ENCODE data around the gene DUSP9.
"Not testable (repeated sequence)": the region's sequence is repeated elsewhere in the genome, so short reads cannot be mapped to it uniquely, and the experiment has no call there.

DUSP9 gene

GRCh38 chrX:153646620-153647373 is at the start of gene DUSP9:
Gene DUSP9 (plus strand): TSS chrX:153647203. CDS start chrX:153647954, 751 bp downstream.
- peaks cover 0 to 34% of the 10 kb centered on the region in 2 donors for H3K4me1 ChIP-seq (ENCODE audit: control insufficient read depth in 1 of 2, insufficient read depth in 2 of 2, low read length in 2 of 2)
- peaks cover 13% of the 10 kb centered on the region for H3K27me3 ChIP-seq (ENCODE audit: low read depth, low read length)
- no peaks in the 10 kb centered on the region for H3K36me3 ChIP-seq (ENCODE audit: control insufficient read depth in 1 of 2, insufficient read depth in 2 of 2, low read length in 2 of 2)
- no peak within 1 kb of the TSS for H3K27ac ChIP-seq (ENCODE audit: low read length)
- H3K9me3 ChIP-seq (ENCODE audit: control insufficient read depth in 1 of 2, low read length in 2 of 2), result no peaks in the 10 kb centered on the region
- peak within 1 kb of the TSS in 1 of 2 donors; percentile 8 for H3K4me3 ChIP-seq (ENCODE audit: low read depth in 1 of 2, low read length in 2 of 2)

DNA sequence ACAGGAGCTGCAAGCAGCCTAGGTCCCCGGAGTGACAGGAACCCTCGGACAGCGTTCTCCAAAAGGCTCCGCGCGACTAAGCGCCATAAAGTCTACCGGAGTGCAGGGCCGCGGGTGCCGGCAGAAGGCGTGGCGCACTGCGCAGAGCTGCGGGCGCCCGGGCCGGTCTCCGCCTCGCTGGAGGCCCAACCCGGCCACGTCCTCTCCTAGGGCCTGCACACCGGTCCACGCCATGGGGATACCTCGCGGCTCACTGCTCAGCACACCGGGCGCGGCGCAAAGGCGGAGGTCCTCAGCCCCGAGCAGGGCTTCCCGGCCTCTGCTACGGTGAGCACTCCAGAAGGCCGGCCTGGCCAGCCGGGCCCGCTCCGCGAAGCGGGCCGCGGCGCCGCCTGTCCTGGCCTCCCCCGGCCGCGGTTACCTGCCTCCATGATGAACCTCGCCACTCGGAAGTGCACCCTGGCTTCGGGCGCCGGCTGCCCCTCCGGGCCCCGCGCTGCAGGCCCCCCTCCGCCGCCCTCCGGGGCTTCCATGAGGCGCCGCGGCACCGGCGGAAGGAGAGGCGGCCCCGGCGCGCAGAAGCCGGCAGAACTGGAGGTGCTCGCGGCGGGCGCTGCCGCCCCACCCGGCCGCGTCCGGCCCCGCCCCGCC is 48.3 kb upstream of the DUSP9 start, which contains the start of gene CCNQ:
TSS of gene CCNQ (minus strand) at position 599 of the 651 bp plus-strand sequence. CDS start at position 533, 66 bp downstream.
- Histone ChIP-seq H3K4me3 (ENCODE audit: low read depth in 1 of 2, low read length in 2 of 2) (peak within 1 kb of the TSS; percentile 72 to 73), H3K4me1 (ENCODE audit: control insufficient read depth in 1 of 2, insufficient read depth in 2 of 2, low read length in 2 of 2) (peaks cover 0 to 14% of the 10 kb centered on the region in 2 donors), H3K9me3 (ENCODE audit: control insufficient read depth in 1 of 2, low read length in 2 of 2) (no peaks in the 10 kb centered on the region)

GRCh38 chrX:153599192-153600031 is 47.6 kb upstream of the DUSP9 start:
- Histone ChIP-seq H3K27ac (ENCODE audit: low read length) (no peak overlapping the region), H3K4me3 (ENCODE audit: low read depth in 1 of 2, low read length in 2 of 2) (peak overlapping the region; percentile 70 to 72), H3K9me3 (ENCODE audit: control insufficient read depth in 1 of 2, low read length in 2 of 2) (no peaks in the 10 kb centered on the region), H3K27me3 (ENCODE audit: low read depth, low read length) (no peaks in the 10 kb centered on the region), H3K4me1 (ENCODE audit: control insufficient read depth in 1 of 2, insufficient read depth in 2 of 2, low read length in 2 of 2) (peaks cover 0 to 14% of the 10 kb centered on the region in 2 donors), H3K36me3 (ENCODE audit: control insufficient read depth in 1 of 2, insufficient read depth in 2 of 2, low read length in 2 of 2) (peaks cover 3 to 7% of the 10 kb centered on the region in 2 donors)

More for the DNA sequence above, 48.3 kb upstream of the DUSP9 start, which contains the start of gene CCNQ:
- H3K27me3 ChIP-seq (ENCODE audit: low read depth, low read length), result no peaks in the 10 kb centered on the region
- H3K27ac ChIP-seq (ENCODE audit: low read length), result no peak within 1 kb of the TSS
- H3K36me3 ChIP-seq (ENCODE audit: control insufficient read depth in 1 of 2, insufficient read depth in 2 of 2, low read length in 2 of 2), result peaks cover 4 to 12% of the 10 kb centered on the region in 2 donors

- Histone ChIP-seq H3K27me3 (ENCODE audit: low read depth, low read length) (no peaks in the 10 kb centered on the region), H3K4me3 (ENCODE audit: low read depth in 1 of 2, low read length in 2 of 2) (peak overlapping the region; percentile 70 to 72), H3K9me3 (ENCODE audit: control insufficient read depth in 1 of 2, low read length in 2 of 2) (no peaks in the 10 kb centered on the region), H3K27ac (ENCODE audit: low read length) (no peak overlapping the region), H3K4me1 (ENCODE audit: control insufficient read depth in 1 of 2, insufficient read depth in 2 of 2, low read length in 2 of 2) (peaks cover 0 to 14% of the 10 kb centered on the region in 2 donors), H3K36me3 (ENCODE audit: control insufficient read depth in 1 of 2, insufficient read depth in 2 of 2, low read length in 2 of 2) (peaks cover 0 to under 1% of the 10 kb centered on the region in 2 donors)
These were observed 47.0 kb upstream of the DUSP9 start for GRCh38 chrX:153600032-153600373.

DNA sequence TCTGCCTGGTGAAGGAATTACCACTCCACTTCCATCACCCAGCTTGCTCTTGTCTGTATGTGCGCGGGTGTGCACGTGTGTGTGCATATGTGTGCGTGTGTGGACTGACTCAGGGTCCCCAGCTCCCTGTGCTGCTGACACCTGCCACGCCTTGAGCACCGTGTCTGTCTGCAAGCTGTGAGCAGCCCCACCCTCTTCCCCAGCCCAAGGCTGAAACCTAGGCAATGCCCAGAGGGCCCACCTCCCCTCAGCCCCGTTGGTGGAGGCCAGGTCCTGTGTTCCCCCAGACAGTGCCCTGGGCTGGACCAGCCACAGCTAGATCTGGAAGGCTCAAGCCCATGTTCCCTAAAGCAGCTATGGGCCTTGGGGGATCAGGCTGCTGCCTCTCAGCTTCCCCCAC is 46.1 kb upstream of the DUSP9 start:
- H3K4me1 ChIP-seq (ENCODE audit: control insufficient read depth in 1 of 2, insufficient read depth in 2 of 2, low read length in 2 of 2), result peaks cover 0 to 14% of the 10 kb centered on the region in 2 donors
- no peak overlapping the region for H3K27ac ChIP-seq (ENCODE audit: low read length)
- H3K36me3 ChIP-seq (ENCODE audit: control insufficient read depth in 1 of 2, insufficient read depth in 2 of 2, low read length in 2 of 2), result no peaks in the 10 kb centered on the region
- H3K4me3 ChIP-seq (ENCODE audit: low read depth in 1 of 2, low read length in 2 of 2), result no peak overlapping the region
- H3K9me3 ChIP-seq (ENCODE audit: control insufficient read depth in 1 of 2, low read length in 2 of 2), result no peaks in the 10 kb centered on the region
- H3K27me3 ChIP-seq (ENCODE audit: low read depth, low read length), result no peaks in the 10 kb centered on the region

- Histone ChIP-seq H3K27me3 (ENCODE audit: low read depth, low read length) (no peaks in the 10 kb centered on the region), H3K4me3 (ENCODE audit: low read depth in 1 of 2, low read length in 2 of 2) (no peak overlapping the region), H3K4me1 (ENCODE audit: control insufficient read depth in 1 of 2, insufficient read depth in 2 of 2, low read length in 2 of 2) (peaks cover 0 to 14% of the 10 kb centered on the region in 2 donors), H3K27ac (ENCODE audit: low read length) (no peak overlapping the region), H3K9me3 (ENCODE audit: control insufficient read depth in 1 of 2, low read length in 2 of 2) (no peaks in the 10 kb centered on the region), H3K36me3 (ENCODE audit: control insufficient read depth in 1 of 2, insufficient read depth in 2 of 2, low read length in 2 of 2) (no peaks in the 10 kb centered on the region)
These were observed 45.4 kb upstream of the DUSP9 start for GRCh38 chrX:153601511-153602110.

- Histone ChIP-seq H3K4me3 (ENCODE audit: low read depth in 1 of 2, low read length in 2 of 2) (no peak overlapping the region), H3K36me3 (ENCODE audit: control insufficient read depth in 1 of 2, insufficient read depth in 2 of 2, low read length in 2 of 2) (no peaks in the 10 kb centered on the region), H3K4me1 (ENCODE audit: control insufficient read depth in 1 of 2, insufficient read depth in 2 of 2, low read length in 2 of 2) (peaks cover 0 to 14% of the 10 kb centered on the region in 2 donors), H3K27me3 (ENCODE audit: low read depth, low read length) (no peaks in the 10 kb centered on the region), H3K27ac (ENCODE audit: low read length) (no peak overlapping the region), H3K9me3 (ENCODE audit: control insufficient read depth in 1 of 2, low read length in 2 of 2) (no peaks in the 10 kb centered on the region)
These were observed 44.4 kb upstream of the DUSP9 start for GRCh38 chrX:153602601-153603000.

- no peak overlapping the region for H3K27ac ChIP-seq (ENCODE audit: low read length)
- H3K36me3 ChIP-seq (ENCODE audit: control insufficient read depth in 1 of 2, insufficient read depth in 2 of 2, low read length in 2 of 2), result no peaks in the 10 kb centered on the region
- no peak overlapping the region for H3K4me3 ChIP-seq (ENCODE audit: low read depth in 1 of 2, low read length in 2 of 2)
- H3K9me3 ChIP-seq (ENCODE audit: control insufficient read depth in 1 of 2, low read length in 2 of 2), result no peaks in the 10 kb centered on the region
- no peaks in the 10 kb centered on the region for H3K27me3 ChIP-seq (ENCODE audit: low read depth, low read length)
- peaks cover 0 to 14% of the 10 kb centered on the region in 2 donors for H3K4me1 ChIP-seq (ENCODE audit: control insufficient read depth in 1 of 2, insufficient read depth in 2 of 2, low read length in 2 of 2)
These were observed 43.8 kb upstream of the DUSP9 start for GRCh38 chrX:153603131-153603656.

- not testable (repeated sequence) for H3K27me3 ChIP-seq (ENCODE audit: low read depth, low read length); H3K27ac ChIP-seq (ENCODE audit: low read length); H3K36me3 ChIP-seq (ENCODE audit: control insufficient read depth in 1 of 2, insufficient read depth in 2 of 2, low read length in 2 of 2); H3K4me3 ChIP-seq (ENCODE audit: low read depth in 1 of 2, low read length in 2 of 2); H3K9me3 ChIP-seq (ENCODE audit: control insufficient read depth in 1 of 2, low read length in 2 of 2)
- peaks cover 0 to 13% of the 10 kb centered on the region in 2 donors for H3K4me1 ChIP-seq (ENCODE audit: control insufficient read depth in 1 of 2, insufficient read depth in 2 of 2, low read length in 2 of 2)
These were observed 42.2 kb upstream of the DUSP9 start for GRCh38 chrX:153604666-153605380.

DNA sequence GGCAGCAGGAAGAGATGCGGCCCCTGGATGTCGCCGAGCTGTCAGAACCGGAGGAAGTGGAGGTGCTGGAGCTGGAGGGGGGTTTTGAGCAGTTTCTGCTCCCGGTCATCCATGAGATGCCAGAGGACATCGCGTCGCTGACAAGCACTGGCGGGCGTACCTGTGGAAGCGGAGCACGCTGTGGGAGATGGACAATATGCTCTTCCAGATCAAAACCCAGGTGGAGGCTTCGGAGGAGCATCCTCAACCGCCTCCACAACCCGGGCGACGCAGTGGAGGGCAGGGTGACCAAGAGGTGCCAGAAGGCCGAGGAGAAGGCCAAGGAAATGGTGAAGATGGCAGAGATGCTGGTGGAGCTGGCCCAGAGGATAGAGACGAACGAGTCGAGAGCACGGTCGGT is 40.5 kb upstream of the DUSP9 start:
- no peaks in the 10 kb centered on the region for H3K27me3 ChIP-seq (ENCODE audit: low read depth, low read length)
- H3K36me3 ChIP-seq (ENCODE audit: control insufficient read depth in 1 of 2, insufficient read depth in 2 of 2, low read length in 2 of 2), result no peaks in the 10 kb centered on the region
- no peaks in the 10 kb centered on the region for H3K9me3 ChIP-seq (ENCODE audit: control insufficient read depth in 1 of 2, low read length in 2 of 2)
- peaks cover 0 to 5% of the 10 kb centered on the region in 2 donors for H3K4me1 ChIP-seq (ENCODE audit: control insufficient read depth in 1 of 2, insufficient read depth in 2 of 2, low read length in 2 of 2)
- H3K4me3 ChIP-seq (ENCODE audit: low read depth in 1 of 2, low read length in 2 of 2), result no peak overlapping the region
- H3K27ac ChIP-seq (ENCODE audit: low read length), result no peak overlapping the region

Measured in muscle layer of duodenum (tissue), 2 donors.